Measurements from ENCODE around the gene B4GALT2. TPM values are rescaled to one million over a fixed set of nuclear protein-coding genes. Genes with fewer than 3 reads are reported as not detected.
A peak's percentile ranks its signal among the peaks of the same experiment; 100 is the strongest.

Gene B4GALT2
- total and polyA plus RNA-seq, 9 of the 15 experiments (the other 6 are each of a cell fraction or from before 2014, with no cell fraction given) = 1.3 to 86.8 (median 43.8) TPM

GRCh38 chr1:44021156-44021555 is 42.1 kb downstream of the B4GALT2 start:
- no peak for ATAC-seq
- in situ Hi-C loops (cut with MboI) (no loop called here), intact Hi-C loops (cut with micrococcal nuclease) (no loop called here)
- TF ChIP-seq ZNF75A (CRISPR knock-in tag; IDR thresholded peaks at IDR 0.05) (no peak), JUNB (CRISPR knock-in tag; conservative IDR thresholded peaks at IDR 0.05) (no peak), HDAC2 (IDR thresholded peaks at IDR 0.05) (no peak), POLR2G (IDR thresholded peaks at IDR 0.05; ENCODE audit: low read depth, low read length) (0 out of 2 replicates have a peak, but pooled peaks have one; percentile 20), RBFOX2 (IDR thresholded peaks at IDR 0.05; ENCODE audit: low read depth, low read length) (0 out of 2 replicates have a peak, but pooled peaks have one; percentile 20)
- Histone ChIP-seq H4K20me1 (replicated peaks; ENCODE audit: control insufficient read depth, insufficient read depth, low read length) (no peaks in the 10 kb centered on the region; the same call in 1 of the 2 replicates), H2AFZ (ENCODE audit: low read depth, low read length) (no peak overlapping the region), H3K36me3 (ENCODE audit: control insufficient read depth, insufficient read depth, low read length) (0 out of 3 replicates have a peak, but pooled peaks cover 7% of the 10 kb centered on the region), H3K9ac (ENCODE audit: insufficient read depth in 1 of 2, low read depth in 2 of 2, low read length in 2 of 2) (no peak overlapping the region; a peak in 1 of 4 replicates), H3K9me3 (replicated peaks; ENCODE audit: control insufficient read depth, insufficient read depth, low read depth, low read length) (no peaks in the 10 kb centered on the region), H3K27ac (ENCODE audit: extremely low read depth, low read depth, low read length) (no peak overlapping the region), H3K4me2 (ENCODE audit: insufficient read depth, low read length) (no peak overlapping the region), H3K4me3 (no peak overlapping the region), H3K79me2 (ENCODE audit: control insufficient read depth, insufficient read depth, low read length) (no peaks in the 10 kb centered on the region), H3K9me1 (ENCODE audit: control insufficient read depth, insufficient read depth, low read length) (no peaks in the 10 kb centered on the region), H3K27me3 (ENCODE audit: control insufficient read depth in 2 of 2, insufficient read depth in 2 of 2, low read length in 2 of 2) (no peaks in the 10 kb centered on the region), H3K4me1 (replicated peaks in 1 of 2; ENCODE audit: control insufficient read depth in 2 of 2, insufficient read depth in 2 of 2, low read length in 2 of 2) (peaks cover 0 to 27% of the 10 kb centered on the region in 2 experiments; a peak in 3 of 5 replicates)
- no peak for FAIRE-seq
- no peak for DNase-seq (ENCODE audit: extremely low read depth in 1 of 4, low spot score in 3 of 4)
- WGBS (ENCODE audit: insufficient coverage, low coverage, missing lambda C conversion rate) = 62% methylated on average over 5 of the region's 8 CpGs
- CTCF ChIA-PET (ENCODE audit: low intra/inter-chr PET ratio) = no interaction called here
- no TSS peak for BruUV-seq (replicated peaks)
- POLR2A ChIA-PET = interaction anchor here (0.7 to 3.0 kb wide), 4 partner anchors 8 to 26 kb away, joined by 3 to 20 read pairs (median 8); partner anchors contain the start of gene SLC6A9

All from K562 (cell line).